Hematopoietic multipotent progenitor cell treated with erythropoietin and hydrocortisone succinate and interleukin-3 and kit ligand, for 17 days (in vitro differentiated cells): Measurements from ENCODE around the gene NCKAP1.
"Not testable (repeated sequence)": the region's sequence is repeated elsewhere in the genome, so short reads cannot be mapped to it uniquely, and the experiment has no call there.

Experiments
- DNase-seq: peaks from one replicate; pipeline ENCODE4 v3.0.0-alpha.2; 2015; ENCODE audit warnings: low spot score

NCKAP1 gene

DNA sequence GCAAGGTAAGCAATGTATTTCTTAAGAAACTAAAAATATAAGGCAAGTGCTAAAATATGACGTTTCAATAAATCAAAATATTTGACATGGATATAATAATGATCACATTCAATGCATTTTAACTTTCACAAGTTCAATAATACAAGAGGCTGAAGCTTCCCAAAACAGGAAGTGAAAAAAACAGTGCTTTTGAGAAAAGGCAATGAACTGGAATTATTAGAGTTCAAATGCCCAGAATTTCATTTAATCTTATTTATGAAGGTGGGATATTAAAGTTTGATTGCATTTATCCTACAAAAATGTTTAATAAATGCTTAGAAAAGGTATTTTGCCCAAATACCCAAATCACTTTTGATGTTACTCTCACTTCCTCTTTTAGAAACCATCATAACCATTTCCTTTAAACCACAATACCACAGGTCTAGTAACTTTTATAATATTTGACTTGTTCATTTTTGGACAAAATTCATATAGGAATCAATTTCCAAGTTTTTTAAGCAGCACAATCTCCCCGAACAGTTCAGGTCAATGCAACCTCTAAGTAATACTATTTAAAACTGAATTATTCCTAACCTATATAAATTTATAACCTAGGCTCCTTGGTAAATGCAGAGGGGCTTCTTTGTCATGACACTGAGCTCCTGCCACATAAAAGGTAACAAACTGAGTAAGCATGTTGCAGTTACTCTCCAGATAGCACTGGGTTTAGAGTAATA lies 2.1 kb downstream of the NCKAP1 start:
- no peak for DNase-seq

DNA sequence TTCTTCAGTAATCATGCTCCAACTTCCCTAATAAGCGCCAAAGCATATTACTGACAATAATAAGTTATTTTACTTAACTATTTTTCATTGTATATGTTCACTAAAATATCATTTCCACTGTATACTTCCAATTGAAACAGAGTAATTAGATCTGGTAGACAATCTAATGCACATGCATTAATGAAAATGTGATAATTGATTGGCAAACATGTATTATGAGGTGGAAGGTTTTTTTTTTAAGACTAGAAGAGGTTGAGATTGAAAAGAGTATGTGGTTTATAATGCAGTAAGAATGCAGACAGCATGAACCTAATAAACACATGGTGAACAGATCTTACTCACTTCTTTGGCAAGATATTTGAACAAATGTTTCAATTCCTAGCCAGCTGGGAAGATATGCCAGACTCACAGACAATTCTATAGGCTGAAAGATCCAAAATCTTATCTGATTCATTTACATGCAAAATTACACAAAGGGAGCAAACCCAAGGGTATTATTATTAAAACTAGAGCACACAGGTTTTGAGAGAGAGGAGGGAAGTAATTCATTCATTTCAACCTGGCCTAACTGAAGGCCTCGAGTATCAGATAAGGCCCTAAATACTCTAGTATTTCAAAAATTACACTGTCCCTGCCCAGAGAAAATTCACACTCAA lies 2.8 kb downstream of the NCKAP1 start:
- no peak for DNase-seq

DNA sequence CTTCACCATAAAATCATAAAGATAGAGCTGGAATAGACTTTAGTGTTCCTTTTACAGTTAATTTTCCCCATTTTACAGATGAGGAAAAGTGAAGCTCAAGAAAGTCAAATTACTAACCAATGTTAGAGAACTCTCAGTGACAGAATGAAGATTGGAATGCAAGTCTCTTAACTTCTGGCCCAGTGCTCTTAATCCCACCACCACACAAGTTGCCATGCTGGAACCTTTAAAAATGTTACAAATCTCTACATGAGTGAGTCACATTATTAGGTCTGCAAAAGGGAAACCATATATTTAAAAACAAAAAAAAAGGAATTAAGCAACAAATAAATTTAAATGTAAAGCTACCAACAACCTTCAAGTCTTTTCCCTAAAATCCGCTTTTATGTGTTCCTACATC lies 3.5 kb downstream of the NCKAP1 start:
- no peak for DNase-seq

DNA sequence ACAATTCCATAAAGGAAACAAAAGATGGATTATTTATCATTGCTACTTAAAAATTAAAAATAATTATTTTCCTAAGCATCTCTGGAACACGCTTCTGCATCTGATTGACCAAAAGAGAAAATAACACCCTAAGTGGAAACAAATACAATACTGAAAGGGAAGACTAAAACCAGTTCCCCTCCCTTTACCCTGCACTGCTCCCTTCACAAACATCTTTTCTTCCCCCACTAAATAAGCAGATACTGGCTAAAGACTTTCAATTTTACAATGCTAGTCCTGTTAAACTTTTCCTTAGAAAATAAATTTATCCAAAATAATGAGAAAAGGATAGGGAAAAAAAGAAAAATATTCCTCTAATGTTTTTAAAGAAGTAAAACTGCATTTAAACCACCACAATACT lies 4.3 kb downstream of the NCKAP1 start:
- DNase-seq, result no peak

DNA sequence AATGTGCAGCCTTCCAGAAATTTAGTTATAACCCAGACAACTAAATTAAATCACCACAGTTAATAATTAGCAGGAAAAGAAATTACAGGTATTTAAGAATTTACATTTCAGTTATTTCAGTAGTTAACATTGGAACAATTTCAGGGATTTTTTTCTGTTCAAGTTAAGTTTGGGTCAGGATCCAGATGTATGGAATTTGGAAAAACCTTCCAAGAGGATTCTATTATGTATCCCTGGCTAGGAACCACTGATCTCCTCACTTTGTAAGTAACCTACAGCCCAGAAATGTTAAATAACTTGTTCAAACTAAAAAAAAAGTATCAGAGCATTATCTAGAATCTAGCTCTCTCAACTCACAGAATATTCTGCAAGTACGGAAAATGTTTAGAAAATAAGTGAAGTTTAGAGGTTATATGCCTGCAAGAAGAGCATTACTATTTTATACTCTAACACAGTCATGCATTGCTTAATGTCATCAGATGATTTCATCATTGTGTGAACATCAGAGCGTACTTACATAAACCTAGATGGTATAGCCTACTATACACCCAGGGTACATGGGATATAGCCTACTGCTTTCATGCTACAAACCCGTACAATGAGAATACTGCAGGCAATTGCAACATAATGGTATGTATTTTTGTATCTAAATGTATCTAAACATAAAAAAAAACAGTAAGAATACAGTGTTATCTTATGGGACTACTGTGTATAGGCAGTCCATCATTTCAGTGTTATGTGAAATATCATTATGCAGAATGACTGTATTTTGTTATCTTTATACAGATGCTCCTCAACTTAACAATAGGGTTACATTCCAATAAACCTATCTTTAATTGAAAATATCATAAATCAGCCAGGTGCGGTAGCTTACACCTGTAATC lies 6.1 kb downstream of the NCKAP1 start:
- no peak for DNase-seq

DNA sequence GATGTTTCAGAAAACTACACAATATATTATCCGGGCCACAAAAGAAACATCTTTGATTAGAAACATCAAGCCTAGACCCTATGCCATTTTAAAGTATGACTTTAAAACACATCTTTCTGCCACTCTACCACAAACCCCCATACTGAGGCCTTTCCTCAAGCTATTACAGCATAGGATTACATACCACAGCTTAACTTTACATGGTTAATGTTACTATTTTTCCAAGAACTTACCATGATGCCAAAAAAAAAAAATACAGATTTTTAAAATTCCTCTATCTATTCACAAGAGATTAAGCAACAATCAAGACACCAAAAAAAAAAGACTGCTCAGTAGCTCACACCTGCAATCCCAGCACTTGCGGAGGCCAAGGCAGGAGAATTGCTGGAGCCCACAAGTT lies 9.0 kb downstream of the NCKAP1 start:
- no peak for DNase-seq

DNA sequence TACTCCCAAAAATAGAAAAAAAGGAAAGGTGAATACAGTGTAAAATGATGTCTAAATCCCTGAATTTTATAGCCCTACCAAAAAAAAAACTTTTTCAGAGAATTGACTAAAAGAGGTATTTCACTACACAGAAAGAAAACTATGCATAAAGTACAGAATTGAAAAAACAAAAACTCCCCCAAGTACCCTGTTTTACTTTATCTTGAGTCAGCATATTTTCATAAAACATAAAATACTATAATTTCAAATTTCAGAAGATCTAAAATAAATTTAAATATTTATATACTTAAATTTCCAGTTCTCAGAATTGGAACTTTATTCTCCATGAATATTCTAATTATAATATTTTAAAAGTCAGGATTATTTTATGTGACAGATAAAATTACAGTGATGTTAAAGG lies 10.1 kb downstream of the NCKAP1 start:
- no peak for DNase-seq

DNA sequence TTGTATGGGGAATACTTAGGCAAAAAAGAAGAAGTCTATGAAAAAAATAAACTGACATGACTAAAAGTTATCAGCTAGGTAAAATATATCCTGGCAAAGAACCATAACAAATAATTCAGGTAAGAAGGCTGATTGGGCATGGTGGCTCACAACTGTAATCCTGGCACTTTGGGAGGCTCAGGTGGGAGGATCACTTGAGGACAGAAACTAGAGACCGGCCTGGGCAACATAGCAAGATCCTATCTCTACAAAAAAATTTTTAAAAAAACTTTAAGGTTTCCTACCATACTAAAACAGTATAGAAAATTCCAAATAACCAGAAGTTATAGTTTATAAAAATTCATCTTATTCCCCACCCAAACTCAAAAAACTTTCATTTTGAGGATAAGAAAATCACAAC lies 10.8 kb downstream of the NCKAP1 start:
- DNase-seq, result no peak

DNA sequence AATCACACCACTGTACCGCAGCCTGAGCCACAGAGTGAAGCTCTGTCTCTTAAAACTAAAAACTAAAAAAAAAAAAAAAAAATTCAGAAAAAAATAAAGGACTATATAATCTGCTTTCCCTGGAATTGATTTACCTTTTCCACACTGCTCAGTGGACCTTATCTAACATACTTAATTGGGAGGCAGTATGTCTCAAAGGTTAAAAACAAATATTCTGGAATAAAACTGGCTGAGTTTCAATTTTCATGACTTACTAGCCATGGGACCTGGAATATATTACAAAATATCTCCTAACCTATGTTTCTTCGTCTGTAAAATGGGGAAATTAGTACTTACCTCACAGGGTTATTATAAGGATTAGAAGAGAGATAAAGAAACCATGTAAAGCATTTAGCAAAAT lies 11.8 kb downstream of the NCKAP1 start:
- DNase-seq, result no peak

DNA sequence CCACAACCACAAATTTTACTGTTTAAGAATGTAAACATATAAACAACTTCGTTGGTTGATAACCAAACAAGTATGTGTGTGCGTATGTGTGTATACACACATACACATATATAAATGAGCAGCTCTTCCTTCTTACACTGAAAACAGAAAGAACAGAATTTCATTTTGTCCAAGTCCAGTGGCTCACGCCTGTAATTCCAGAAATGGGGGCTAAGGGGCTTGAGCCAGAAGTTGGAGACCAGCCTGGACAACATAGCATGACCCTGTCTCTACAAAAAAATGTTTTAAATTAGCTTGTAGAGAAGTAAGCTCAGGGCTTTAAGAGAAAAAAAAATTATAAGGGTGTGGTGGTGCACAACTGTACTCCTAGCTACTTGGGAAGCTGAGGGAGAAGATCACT lies 12.3 kb downstream of the NCKAP1 start:
- no peak for DNase-seq

DNA sequence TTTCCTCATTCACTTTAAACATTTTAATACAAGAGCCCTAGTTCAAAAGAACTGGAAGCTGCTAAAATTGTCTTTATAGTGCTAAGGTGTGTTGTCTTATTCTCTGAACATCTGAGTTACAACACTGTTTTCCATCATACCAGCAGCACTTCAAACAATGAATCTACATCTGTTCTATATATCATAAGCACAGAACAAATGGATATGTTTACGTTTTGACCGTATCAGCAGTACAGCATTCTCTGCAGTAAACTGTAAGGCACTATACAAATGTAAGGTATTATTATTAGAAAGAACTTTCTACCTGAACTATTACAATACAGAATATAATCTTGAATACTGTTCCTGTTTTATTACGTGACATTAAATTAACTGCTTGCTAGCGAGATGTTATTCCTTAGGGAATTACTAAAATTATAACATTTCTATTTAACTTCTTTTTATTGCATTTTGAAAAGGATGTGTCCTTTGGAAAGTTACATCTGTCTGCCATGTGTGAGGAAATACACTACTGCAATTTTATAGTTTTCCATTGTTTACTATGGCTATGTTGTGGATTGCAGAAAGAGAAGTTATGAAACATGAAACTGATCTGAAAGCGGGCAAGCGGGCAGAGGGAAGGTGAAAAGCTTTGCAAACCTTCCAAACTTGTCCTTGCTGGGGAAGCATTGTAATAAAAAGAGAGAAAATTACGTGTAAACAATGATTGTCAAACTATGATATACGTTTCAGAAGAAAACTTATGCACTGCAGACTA lies 13.7 kb downstream of the NCKAP1 start:
- no peak for DNase-seq

DNA sequence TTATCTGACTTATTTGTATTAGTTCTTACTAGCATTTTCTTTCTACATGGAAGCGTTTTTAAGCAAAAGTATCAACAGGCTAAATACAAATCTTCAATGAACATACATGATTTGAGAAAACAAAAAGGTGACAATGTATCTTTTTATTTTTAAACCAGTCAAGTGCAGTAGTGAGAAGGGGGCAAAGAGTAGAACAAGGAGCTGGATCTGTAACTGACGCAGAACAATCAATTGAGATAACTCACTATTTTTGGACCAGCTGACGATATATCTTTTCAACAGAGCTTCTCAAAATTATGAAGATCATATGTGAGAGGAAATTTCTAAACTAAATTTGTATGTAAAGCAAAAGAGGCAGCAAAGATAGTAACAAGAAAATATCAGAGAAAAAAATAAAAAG lies 15.5 kb downstream of the NCKAP1 start:
- DNase-seq, result no peak

DNA sequence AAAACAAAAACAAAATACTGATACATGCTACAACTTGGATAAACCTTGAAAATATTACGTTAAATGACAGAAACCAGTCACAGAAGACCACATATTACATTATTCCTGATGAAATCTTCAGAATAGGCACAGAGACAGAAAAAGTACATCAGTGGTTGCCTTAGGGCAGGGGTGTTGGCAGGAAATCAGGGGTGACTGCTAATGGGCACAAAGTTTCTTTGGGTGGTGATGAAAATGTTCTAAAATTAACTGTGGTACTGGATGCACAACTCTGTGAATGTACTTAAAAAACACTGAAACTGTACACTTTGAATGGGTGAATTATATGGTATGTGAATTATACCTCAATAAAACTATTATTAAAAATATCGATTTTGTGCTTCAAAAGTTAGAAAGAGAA lies 16.6 kb downstream of the NCKAP1 start:
- no peak for DNase-seq

DNA sequence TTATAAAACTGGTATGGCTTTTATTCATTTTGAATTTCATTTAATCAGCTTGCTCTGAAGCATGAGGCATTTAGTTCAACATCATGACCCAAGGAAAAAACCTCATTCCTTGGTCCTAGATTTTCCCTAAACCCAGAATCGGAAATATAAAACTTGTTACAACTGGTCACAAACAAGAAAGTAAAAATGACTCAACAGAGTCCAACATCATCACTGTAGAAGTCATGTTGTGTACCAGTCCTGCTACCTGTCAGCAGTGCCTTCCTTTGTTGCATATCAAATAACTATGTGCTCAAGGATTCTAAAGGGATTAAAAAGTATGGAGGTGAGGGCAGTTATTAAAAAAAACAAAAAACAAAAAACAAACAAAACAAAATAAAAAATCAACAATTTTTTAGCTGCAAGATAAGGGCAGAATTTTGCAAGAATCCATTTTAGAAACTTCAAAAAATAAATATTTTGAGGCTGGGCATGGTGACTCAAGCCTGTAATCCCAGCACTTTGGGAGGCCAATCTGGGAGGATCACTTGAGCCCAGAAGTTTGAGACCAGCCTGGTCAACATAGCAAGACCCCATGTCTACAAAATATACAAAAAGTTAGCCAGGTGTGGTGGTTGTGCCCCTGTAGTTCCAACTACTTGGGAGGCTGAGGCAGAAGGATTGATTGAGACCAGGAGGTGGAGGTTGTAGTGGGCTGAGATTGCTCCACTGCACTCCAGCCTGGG lies 18.4 kb downstream of the NCKAP1 start:
- DNase-seq, result no peak

DNA sequence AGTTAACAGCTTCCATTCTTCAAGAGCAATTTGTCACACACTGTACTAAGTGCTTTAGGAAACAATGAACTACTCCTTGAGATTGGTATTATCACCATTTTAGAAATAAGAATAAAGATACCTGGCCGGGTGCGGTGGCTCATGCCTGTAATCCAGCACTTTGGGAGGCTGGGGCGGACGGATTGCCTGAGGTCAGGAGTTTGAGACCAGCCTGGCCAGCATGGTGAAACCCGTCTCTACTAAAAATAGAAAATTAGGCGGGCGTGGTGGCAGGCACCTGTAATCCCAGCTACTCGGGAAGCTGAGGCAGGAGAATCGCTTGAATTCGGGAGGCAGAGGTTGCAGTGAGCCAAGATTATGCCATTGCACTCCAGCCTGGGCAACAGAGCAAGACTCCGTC lies 20.4 kb downstream of the NCKAP1 start:
- DNase-seq, result not testable (repeated sequence)

DNA sequence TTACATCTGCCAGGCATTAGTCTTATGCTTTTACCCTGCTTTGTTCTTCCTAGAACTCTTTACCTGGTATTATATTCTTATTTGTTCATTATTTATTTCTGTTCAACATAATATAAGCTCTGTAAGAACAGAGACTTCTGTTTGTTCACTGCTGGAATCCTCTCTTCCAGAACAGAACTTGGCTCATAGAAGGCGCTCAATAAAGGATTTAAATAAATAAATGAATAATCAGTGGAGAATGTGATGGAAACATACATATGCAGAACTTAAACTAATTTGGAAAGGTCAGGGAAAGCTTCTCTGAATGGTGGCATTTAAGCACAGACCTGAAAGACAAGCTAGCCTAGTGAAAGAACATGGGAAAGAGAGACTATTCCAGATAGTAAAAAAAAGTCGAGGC lies 24.3 kb downstream of the NCKAP1 start:
- DNase-seq, result no peak

DNA sequence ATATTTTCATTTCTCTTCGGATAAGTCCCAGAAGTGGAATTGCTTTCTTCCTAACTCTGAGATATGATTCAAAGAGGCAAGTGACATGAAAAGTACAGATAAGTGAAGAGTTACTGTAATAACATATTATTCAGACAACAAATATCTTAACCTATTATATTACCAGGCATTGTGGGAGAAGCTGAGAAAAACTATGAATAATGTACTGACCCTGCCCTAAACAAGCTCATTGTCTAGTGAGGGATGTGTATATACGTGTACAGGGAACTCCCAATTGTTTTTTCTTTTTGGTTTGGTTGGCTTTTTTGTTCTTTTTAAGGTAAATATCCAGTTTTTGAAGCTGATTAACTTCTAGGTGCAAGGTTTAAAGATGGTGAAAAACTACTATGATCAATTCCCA lies 26.5 kb downstream of the NCKAP1 start:
- DNase-seq, result no peak

DNA sequence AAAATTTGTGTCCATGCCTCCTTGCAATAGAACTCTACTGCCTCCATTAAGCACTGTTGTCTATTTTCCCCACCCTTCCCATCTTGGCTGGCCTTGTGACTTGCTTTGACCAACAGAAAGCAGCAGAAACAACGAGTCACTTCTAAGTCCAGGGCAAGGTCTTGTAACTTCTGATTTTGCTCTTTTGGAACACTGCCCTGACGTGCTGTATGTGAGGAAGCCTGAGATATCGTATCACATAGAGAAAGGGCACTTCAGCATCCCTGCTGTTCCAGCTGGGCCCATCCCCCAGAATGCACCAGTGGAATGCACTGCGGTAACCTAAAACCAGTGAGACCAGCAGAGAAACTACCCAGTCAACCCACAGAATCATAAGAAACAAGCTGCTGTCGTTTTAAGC lies 28.1 kb downstream of the NCKAP1 start:
- DNase-seq, result peak; percentile 32

DNA sequence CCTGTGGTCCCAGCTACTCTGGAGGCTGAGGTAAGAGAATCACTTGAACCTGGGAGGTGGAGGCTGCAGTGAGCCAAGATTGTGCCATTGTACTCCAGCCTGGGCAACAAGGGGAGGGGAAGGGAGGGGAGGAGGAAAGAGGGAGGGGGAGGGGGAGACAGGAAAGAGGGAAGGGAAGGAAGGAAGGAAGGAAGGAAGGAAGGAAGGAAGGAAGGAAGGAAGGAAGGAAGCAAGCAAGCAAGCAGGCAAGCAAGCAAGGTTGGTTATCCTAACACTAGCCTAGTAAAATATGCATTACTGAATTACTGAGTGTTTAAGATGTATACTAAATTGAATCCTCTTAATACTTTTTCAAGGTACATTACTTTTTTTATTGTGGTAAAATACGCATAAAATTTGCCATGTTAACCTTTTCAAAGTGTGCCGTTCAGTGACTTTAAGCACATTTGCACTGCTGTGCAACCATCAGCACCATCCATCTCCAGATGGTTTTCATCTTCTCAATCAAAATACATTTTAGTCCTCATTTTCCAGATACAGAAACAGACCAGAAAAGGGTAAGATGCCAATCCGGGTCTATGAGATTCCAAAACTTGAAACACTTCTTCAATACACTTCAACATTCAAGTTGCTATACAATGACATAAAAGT lies 28.9 kb downstream of the NCKAP1 start:
- no peak for DNase-seq

DNA sequence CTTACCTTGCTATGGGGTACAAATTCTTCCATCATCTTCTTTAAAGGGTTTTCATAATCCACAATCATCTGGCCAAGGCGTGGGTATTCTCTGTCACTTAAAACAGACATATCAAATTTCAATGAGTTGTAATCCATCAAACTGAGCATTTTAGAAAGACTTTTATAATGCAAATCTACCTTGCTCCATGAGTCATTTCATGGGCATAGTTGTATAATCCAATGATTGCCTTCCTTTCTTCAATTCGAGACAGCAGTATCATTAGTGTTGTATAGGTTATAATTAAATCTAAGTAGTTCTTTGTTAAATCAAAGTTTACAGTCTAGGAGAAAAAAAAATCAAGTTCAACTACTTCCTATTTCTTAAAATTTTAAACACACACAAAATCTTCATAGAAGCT lies 36.3 kb downstream of the NCKAP1 start:
- DNase-seq, result no peak

DNA sequence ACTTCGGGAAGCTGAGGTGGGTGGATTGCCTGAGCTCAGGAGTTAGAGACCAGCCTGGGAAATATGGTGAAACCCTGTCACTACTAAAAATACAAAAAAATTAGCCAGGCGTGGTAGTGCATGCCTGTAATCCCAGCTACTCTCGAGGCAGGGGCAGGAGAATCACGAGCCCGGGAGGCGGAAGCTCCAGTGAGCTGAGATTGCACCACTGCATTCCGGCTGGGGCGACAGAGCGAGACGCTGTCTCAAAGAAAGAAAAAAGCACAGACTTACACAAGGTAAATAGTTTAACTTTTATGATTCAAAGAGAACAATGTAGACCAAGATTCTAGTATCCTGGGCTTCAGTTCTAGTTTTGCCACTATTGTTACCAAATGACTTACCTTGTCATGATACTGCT lies 37.4 kb downstream of the NCKAP1 start:
- no peak for DNase-seq
